Right lung (tissue), 5 donors: ENCODE data around the gene PSMB3. TPM values are rescaled to one million over a fixed set of nuclear protein-coding genes. Genes with fewer than 3 reads are reported as not detected.

Experiments used
- DNase-seq, 2 donors: peaks; one replicate each; pipeline ENCODE4 v3.0.0-alpha.2; 2013
- polyA plus RNA-seq, 5 donors: library from polyadenylated mRNA; unstranded; fragments of 120-200 nt; gene quantifications; one replicate each; pipeline versions ENCODE4 v1.2.1 to v1.2.3, GENCODE V29; 2013; ENCODE audit warnings: inconsistent platforms in 1 of 5, low replicate concordance in 1 of 5; ENCODE audit not compliant: insufficient read length in 5 of 5, insufficient read depth in 1 of 5

Gene PSMB3
- polyA plus RNA-seq, 5 donors: 90.6 to 113 (median 97.3) TPM

GRCh38 chr17:38732376-38733281 is 19.9 kb upstream of the PSMB3 start:
- no peak for DNase-seq

- DNase-seq: no peak
These were observed 19.1 kb upstream of the PSMB3 start for GRCh38 chr17:38733282-38733981.

- DNase-seq: no peak
These were observed 18.3 kb upstream of the PSMB3 start for GRCh38 chr17:38733982-38734973.

DNA sequence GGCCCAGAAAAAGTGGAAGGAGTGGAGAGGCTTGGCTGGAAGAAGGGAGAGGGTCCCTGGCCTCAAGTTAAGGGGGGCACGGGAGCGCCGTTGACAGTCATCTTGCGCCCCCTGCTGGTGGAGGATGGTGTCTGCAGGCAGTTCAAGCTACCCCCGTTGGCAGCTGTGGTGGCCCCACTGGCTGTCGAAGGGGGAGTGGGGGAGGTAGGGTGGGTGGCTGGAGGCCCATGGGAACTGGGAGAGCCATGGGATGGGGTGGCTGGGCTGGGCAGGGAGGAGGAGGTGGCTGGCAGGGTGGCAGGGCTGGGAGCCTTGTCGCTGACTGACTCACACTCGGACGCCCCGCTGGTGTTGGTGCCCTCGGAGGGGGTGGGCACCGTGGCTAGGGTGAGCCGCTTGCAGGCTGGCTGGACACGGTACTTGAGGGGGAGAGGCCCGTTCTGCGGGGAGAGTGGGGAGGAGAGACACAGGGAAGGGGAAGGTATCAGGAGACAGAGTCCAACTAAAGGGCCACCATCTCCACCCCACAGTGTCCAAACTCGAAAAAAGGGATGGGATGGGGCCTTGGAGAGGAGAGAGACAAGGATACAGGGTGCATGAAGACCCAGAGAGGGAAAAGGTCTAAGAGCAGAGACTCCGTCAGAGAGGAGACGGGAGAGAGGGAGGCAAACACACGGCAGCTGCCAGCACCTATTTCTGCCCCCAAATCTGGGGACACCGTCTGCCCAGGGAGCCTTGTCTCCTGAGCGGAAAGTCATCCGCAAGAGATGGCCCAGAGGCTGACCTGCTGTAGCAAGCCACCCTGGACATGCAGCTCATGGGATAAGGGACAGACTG is 17.2 kb upstream of the PSMB3 start:
- no peak for DNase-seq

GRCh38 chr17:38738007-38738662 is 14.4 kb upstream of the PSMB3 start:
- DNase-seq: no peak

- no peak for DNase-seq
These were observed 13.9 kb upstream of the PSMB3 start for GRCh38 chr17:38738686-38739085.

DNA sequence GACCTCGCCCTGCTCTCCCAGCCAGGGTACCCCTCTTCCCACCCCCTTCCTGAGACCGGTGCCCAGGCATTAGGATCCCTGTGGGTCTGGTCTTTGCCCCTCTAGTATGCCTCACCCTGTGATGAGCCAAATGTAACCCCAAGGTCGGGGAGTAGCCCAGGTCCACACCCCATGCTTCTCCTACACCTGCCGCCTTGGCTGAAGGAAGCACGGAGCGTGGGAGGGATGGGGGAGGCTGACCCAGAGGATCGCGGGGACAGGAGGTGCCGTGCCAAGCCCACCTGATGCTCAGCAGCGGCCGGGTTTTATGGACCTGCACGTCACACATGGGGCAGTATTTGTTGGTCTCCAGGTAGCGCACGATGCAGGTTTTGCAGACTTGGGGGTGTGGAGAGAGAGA is 13.2 kb upstream of the PSMB3 start:
- no peak for DNase-seq

DNA sequence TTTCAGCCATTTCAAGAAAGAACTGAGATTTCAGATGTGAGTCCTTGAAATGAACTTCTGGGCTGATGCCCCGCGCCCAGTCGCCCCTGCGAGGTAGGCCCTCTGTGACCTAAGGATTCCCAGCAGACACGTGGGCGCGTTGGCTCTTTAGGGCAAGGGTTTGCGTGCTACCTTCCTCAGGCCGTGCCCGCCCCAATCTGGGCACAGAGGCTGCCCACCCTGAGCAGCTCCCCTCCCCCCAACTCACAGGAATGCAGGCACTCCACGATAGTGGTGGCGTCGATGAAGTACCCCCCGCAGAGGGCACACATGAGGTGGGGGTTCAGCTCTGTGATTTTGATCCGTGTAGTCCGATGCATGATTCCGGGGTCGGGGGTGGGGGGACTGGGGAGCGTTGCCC is 12.5 kb upstream of the PSMB3 start:
- no peak for DNase-seq

- DNase-seq: no peak
These were observed 11.7 kb upstream of the PSMB3 start for GRCh38 chr17:38740806-38741205.

- no peak for DNase-seq
These were observed 11.1 kb upstream of the PSMB3 start for GRCh38 chr17:38741461-38741860.

DNA sequence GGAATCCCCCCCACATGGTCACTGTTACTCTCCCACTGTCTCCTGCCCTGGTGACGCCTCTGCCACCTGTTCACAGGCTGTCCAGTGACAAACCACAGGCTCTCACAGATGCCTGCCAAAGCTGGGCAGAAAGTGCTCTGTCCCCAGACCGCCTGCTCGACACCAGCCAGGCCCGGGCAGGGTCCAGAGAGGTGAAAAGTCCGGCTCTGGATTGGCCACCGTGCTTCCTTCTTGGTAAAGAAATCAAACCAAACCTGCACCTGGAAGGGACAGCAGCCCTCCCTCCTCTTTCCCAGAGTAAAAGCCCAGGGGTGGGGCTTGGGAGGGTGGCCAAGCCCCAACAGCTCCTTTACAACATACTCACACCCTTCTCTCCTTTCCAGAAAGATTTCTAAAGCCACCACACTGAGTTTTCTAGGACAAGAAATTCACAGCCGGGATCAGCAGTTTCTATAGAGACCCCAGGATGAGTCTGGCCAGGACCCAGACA is 10.6 kb upstream of the PSMB3 start:
- no peak for DNase-seq

GRCh38 chr17:38742411-38743308 is 9.9 kb upstream of the PSMB3 start:
- peak; percentile 96 to 97 for DNase-seq

GRCh38 chr17:38743556-38744171 is 8.9 kb upstream of the PSMB3 start:
- DNase-seq: peak in 1 of 2 donors; percentile 60

DNA sequence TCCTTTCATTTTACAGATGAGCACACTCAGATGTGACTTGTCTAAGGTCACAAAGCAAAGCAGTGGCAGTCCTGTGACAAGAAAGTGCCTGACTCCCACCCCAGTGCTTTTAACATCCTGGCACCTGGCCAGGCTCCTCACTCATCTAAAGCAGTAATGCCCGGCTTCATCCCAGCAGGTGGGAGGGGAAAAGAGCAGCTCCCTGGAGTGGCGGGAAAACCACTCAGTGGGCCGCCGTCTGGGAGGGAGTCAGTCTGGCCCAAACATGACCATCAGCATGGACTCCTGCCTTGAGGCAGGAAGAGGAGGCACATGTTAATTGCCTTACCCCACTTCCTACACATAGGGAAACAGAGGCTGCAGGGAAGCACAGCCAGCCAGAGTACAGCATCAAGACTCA is 7.0 kb upstream of the PSMB3 start:
- no peak for DNase-seq

GRCh38 chr17:38746004-38746848 is 6.3 kb upstream of the PSMB3 start:
- no peak for DNase-seq

GRCh38 chr17:38746849-38747462 is 5.6 kb upstream of the PSMB3 start:
- DNase-seq: no peak
